NCI-H748 treated with DMSO at 0.1 percent for 48 hours (cell line): Measurements from ENCODE around the gene KDM1B.
"Not testable (repeated sequence)": the region's sequence is repeated elsewhere in the genome, so short reads cannot be mapped to it uniquely, and the experiment has no call there.

Experiments
- DNase-seq: peaks from one replicate; lab custom pipeline; 2025; lab: John Stamatoyannopoulos, UW

Gene KDM1B

DNA sequence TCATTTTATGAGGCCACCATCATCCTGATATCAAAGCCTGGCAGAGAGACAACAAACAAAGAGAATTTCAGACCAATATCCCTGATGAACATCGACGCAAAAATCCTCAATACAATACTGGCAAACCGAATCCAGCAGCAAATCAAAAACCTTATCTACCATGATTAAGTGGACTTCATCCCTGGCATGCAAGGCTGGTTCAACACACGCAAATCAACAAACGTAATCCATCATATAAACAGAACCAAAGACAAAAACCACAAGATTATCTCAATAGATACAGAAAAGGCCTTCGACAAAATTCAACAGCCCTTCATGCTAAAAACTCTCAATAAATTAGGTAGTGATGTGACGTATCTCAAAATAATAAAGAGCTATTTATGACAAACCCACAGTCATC, 76.6 kb downstream of the KDM1B start:
- not testable (repeated sequence) for DNase-seq

DNA sequence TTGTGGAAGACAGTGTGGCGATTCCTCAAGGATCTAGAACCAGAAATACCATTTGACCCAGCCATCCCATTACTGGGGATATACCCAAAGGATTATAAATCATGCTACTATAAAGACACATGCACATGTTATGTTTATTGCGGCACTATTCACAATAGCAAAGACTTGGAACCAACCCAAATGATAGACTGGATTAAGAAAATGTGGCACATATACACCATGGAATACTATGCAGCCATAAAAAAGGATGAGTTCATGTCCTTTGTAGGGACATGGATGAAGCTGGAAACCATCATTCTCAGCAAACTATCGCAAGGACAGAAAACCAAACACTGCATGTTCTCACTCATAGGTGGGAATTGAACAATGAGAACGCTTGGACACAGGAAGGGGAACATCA, 78.5 kb downstream of the KDM1B start:
- DNase-seq = not testable (repeated sequence)

DNA sequence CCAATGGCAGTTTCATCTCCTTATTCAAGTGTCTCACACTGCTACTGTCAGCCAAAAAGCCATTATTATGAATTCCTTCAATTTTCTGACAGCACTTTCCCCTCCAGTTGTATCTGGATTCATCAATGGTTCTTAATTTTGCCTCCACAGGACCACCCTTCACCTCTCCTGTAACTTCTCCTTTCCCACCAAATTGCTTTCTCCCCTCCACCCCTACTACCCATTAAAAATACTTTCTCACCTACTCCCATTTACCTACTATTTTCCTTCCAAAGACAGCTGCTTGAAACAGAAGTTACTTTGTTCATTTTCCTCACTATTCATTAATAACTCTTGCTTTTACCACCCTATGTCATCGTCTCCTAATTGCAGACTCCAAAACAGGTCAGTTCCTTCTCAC, 79.3 kb downstream of the KDM1B start:
- no peak for DNase-seq

DNA sequence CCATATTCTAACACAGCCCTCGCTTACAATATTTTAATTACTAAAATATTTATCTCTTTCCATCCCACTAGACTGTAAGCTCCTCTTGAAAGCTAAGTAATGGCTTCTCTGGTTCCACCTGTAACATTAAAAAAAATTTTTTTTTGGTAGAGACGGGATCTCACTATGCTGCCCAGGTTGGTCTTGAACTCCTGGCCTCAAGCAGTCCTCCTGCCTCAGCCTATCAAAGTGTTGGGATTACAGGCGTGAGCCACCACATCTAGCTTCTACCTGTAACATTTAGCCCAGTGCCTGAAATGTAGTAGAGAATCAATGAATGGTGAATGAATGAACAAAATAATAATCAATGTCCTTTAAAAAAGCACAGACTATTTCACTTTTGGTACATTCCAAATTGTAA, 80.3 kb downstream of the KDM1B start:
- DNase-seq = no peak

DNA sequence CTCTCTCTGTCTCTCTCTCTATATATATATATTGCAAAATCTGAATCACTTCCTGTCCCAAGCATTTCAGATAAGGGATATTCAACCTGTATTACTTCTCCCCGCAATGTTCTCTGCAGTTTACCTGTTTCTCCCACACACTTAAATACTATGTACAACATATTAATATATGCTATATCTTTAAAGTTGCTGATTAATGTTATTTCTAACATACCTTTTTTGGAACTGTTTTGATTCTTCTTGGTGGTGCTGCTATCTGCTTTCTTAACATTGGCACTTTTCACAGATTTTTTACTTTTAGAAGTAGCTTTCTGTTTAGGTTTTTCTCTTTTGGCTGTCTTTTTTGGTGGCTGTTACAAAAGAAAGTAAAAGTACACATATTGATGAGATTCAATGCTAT, 81.9 kb downstream of the KDM1B start:
- DNase-seq = no peak

DNA sequence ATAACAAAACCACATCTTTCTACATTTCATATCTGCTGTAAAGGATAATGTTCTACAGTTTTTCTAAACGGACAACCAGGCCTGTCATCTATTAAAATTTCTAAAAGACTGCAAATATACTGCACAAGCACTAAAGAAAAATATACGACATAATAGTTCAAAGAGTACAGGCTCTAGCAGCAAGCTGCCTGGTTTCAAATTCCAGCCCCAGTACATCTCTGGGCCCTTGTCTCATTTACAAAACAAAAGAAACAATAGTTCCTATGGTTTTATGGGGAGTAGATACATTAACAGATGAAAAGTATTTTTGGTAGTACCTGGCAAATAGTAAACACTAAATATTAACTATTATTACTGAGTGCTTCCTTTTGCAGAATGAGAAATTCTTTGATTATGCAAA, 85.0 kb downstream of the KDM1B start:
- no peak for DNase-seq

DNA sequence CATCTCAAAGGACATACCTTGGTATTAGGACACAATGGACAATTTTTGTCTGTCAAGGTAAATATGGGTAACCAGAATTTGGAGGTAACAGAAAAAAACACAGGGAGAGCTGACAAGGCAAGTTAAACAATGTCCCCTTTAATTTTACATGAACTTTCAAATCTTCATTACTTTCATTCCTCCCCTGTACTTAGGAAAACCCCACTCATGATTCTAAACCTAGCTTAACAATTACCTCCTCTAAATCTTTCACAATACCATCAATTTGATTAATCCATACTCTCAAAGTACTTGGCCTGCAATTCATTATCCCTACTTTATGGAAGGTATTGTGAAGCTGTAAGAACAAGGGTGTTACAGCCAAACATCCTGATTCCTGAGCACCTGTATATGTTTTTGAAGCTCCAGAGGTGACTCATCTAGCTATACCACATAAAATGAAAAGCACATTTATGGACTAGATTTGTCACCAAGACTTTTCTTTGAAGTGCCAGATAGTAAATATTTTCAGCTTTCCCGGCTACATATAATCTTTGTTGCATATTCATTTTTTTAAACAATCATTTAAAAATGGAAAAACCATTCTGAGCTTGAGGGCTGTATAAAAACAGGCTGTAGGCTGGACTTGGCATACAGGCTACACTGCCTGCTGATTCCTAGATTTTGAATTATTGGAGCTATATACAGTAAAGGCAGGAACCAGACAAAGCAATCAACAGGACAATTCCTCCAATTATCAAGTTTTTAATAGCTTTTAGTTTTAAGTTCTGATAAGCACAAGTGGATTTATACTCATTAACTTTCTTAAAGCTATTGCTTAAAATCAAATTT, 86.2 kb downstream of the KDM1B start:
- no peak for DNase-seq

DNA sequence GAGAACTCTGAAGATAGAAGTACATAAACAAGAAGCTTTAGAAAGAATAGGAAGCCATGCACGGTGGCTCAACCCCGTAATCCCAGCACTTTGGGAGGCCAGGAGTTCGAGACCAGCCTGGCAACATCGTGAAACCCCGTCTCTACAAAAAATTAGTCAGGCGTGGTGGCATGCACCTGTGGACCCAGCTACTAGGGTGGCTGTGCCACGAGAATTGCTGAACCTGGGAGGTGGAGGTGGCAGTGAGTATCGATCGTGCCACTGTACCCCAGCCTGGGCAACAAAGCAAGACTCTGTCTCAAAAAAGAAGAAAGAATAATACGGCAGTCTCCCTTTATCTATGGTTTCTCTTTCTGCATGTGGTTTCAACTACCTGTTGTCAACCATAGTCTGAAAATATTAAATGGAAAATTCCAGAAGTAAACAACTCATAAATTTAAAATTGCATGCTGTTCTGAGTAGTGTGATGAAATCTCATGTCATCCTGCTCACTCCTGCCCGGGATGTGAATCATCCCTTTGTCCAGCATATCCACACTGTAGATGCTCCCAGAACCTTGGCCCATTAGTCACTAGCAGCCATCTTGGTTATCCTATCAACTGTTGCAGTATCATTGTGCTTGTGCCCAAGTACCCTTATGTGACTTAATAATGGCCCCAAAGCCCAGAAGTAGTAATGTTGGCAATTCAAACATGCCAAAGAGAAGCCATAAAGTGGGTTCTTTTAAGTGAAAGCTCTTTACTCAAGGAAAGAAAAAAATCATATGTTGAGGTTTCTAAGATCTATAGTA, 87.0 kb downstream of the KDM1B start:
- DNase-seq = no peak

DNA sequence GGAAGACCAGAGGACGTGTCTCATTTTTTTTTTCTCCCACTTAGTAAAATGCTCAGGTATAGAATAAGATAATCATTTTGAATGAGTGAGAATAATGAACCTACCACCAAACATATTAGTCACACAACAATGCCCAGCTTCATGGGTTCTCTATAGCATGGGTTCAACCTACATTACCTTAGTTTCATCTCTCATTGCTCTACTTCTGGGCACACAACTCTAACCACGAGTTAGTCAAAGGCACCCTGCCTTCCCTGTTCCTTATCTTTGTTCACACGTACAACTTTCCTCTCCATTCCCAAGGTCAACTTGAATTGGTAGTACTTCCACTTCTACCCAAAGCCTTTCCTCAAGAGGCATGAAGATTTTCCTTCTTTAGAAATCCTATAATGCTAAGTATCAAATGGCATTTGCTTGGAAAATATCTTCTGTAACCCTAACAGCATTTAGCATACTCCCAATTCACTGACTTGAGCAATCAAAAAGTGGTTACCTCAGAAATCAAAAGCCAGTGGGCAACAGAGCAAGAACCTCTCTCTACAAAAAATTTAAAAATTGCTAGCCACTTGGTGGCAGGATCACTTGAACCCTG, 88.2 kb downstream of the KDM1B start:
- DNase-seq = no peak

DNA sequence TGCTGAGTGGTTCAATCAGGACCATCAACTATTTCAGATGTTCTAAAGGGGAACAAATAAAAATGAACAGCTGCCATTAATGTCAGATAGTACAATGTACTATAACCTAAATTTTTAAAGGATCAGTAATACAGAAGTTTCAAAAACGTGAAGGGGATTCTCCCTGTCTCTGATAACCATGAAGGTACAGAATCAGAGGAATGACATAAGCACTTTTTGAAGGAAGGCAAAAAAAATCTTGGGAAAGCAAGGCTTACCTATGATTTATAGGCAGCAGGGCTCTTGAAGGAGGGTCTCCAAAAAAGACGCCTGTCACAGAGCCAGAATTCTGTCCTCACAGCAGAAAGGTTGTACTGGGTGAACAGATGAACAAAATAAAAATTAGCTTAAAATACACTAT, 89.0 kb downstream of the KDM1B start:
- DNase-seq = no peak

DNA sequence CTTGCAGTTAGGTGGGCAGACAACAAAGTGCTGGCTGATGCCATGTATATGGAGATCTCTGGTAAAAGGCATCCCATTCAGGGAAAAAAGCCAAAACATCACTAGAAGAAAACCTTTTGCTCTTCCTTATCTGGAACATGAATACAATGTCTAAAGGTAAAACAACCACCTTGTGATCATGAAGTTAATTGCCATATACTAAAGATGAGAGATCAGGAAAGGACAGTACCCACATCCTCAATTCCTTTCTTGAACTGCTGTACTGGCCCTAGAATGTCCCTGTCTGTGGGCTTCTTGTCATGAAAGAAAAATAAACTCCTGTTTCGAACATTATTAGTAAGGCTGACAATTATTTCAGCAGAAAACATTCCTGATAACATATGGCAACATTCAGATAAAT, 89.9 kb downstream of the KDM1B start:
- no peak for DNase-seq

DNA sequence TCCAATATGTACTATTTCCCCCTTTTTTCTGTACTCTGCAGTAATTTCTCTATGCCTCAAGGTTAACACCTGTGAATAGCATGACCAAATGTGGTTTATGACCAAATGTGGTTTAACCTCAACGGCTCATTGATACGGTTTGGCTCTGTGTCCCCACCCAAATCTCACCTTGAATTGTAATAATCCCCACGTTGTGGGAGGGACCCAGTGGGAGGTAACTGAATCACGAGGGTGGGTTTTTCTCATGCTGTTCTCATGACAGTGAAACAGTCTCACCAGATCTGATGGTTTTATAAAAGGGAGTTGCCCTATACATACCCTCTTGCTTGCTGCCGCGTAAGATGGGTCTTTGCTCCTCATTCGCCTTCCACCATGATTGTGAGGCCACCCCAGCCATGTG, 90.4 kb downstream of the KDM1B start:
- DNase-seq = no peak

DNA sequence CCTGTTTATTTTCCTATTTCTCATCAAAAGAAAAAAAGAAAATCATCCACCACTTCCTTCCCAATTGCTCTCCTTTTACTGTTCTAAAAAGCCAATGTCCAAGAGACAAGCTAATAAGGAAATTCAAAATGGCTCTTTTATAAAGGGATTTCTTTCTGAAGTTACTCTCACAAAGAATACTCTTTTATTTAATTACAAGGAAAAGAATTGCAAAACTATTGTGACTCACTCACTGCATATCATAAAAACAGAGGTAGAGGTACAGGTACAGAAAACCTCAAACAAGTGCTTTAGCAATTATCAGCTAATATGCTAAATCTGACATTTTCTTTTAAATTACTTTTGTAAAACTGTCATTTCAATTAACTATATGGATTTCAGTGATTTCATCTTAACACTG, 91.0 kb downstream of the KDM1B start:
- no peak for DNase-seq

DNA sequence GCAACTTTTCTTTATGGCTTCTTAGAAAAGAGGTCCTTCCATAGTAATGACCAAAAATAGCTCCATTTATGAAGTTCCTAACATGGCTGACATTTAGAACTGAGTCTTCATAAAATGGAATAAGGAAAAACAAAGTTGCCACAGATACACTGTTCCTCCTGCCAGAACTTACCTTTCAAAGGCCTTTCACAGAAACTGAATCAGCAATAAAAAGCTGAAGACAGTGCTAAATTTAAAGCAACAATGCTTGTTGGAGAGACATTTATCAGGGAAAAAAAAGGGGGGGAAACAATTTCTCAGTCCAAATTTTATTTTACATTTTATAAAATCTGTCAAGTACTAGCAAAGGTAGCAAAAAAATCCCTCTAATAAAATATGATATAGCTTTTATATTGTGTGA, 91.8 kb downstream of the KDM1B start:
- no peak for DNase-seq

DNA sequence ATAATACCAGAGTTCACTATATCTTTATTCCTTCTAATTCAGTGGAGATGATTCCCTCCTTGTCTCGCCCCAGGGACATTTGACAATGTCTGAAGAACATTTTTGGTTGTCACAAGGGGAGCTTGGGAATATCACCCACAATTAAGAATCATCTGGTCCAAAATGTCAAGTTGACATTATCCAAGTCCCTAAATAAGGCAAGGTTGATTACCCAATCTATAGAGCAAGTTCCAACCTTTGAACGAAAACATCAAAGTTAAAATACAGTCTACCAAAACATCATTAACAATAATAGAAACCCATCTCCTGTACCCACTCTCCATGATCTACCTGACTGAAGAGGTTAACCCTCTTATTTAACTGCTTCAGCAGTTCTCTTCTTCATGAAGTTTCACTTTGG, 93.5 kb downstream of the KDM1B start:
- no peak for DNase-seq

DNA sequence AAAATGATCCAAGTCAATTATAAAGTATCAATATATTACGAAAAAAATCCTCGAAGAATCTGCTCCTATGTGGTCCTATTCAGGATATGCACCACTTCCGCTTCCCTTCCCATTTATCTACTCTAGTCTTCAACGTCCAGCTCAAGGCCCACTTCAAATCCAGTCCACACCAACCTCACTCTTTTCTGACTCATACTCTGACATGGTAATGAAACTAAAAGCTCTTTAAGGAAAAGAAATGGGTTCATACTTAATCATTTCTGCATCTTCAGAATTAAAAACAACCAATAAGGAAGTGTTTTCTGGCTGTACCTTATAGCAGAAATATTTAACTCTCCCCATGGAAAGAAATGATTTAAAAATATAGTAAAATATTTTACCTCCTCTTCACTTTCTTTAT, 94.0 kb downstream of the KDM1B start:
- DNase-seq = no peak

DNA sequence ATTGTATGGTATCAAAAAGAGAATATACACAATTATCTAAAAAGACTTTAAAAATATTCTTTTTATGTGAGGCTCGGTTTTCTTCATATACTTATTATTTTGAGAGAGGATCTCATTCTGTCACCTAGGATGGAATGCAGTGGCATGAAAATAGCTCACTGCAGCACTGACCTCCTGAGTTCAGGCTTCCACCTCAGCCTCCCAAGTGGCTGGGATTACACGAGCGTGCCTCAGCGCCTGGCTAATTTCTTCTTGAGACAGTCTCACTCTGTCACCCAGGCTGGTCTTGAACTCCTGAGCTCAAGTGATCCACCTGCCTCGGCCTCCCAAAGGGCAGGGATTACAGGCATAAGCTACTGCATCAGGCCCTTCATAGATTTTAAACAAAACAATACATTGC, 98.4 kb downstream of the KDM1B start:
- DNase-seq = no peak

DNA sequence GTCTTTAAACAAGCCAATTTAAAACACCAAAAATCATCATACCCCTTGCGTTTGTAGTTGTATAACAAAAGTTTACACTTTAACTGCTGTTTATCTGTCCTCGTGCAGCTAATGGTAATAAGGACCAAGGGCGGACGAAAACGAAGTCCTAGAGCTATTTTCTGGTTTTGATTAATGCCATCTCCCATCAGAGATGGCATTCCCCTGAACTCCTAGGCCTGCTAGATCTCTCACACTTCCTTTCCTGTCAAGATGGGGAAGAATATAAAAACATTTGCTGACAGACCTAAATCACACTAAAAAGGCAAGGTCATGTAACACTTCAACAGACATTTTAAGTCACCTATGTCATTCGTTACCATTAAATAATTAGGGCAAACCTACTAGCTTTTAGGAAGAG, 99.6 kb downstream of the KDM1B start:
- no peak for DNase-seq

DNA sequence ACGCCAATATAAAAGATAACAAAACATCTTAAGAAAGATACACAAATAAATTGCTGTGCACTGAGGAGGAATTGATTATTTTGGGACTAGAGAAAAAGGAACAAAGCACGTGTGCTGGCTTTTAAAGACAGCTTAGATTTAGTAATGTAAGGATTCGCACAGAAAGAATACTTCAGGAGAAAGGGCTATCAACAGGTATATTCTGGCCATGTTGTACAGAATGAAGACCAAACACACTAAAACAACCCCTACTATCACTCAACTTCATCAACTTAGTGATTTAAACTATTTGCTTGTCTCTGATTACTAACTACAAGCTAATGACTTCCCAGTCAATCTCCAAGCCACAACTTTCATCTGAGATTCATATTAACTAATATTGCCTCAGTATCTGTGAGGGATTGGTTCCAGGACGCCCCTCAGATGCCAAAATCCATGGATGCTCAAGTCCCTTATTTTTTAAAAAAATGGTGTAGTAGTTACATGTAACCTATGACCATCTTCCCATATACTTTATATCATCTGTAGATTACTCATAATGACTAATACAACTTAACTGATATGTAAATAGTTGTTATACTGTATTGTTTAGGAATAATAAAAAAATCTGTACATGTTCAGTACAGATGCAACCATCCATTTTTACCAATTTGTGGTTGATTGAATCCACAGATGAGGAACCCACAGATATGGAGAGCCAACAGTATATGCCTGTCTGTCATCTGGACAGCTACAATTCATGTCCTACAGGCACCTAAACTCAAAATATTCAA, 104.6 kb downstream of the KDM1B start:
- DNase-seq = no peak

DNA sequence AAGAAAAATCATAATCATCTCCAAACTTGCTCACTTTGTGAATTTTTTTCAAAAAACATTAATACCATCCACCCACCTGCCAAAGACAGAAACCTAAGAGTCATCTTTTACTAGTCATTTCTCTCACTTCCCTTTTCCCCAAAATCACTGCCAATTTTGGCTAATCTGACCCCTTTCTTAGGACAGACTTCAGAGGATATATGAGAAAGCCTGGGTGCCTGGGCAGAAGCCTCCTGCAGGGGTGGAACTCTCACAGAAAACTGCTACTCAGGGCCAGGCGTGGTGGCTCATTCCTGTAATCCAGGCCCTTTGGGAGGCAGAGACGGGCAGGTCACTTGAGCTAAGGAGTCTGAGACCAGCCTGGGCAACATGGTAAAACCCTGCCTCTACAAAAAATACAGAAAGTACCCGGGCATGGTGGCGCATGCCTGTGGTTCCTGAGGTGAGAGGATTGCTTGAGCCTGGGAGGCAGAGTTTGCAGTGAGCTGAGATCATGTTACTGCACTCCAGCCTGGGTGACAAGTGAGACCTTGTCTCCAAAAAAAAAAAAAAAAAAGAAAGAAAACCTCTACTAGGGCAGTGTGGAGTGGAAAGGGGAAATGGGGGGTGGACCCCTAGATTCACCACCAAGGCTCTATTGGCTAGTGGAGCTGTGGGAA, 105.4 kb downstream of the KDM1B start:
- no peak for DNase-seq

DNA sequence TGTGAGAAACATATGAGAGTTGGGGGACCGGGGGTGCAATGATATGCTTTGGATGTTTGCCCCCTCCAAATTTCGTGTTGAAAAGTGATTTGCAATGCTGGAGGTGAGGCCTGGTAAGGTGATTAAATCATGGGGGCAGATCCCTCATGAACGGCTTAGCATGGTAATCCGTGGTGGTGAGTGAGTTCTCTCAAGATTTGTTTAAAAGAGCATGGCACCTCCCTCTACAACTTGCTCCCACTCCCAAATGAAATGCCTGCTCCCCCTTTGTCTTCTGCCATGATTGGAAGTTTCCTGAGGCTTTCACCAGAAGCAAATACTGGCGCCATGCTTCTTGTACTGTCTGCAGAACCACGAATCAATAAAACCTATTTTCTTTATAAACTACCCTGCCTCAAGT, 106.7 kb downstream of the KDM1B start:
- DNase-seq = no peak
